ENCODE measurements around the gene CORO6. TPM values are rescaled to one million over a fixed set of nuclear protein-coding genes. Genes with fewer than 3 reads are reported as not detected.

CORO6 gene
- total RNA-seq, 1 experiment from 2014 or later: 2.3 TPM

DNA sequence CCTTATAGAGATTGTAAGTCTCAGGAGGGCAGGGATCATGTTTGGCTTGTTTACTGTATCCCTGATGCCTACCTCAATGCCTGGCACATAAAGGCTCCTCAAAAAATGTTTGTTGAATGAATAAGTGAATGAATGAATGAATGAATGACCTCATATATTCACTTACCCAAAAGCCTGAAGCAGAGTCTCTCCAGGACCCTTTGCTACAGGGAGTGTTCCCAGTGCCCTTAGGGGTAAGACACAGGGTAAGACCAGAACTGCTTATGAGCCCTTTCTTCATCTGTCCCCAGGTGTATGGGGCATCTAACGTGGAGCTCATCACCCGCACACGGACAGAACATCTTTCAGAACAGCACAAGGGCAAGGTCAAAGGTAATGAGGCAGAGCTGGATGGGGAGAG, 12.3 kb downstream of the CORO6 start:
- Histone ChIP-seq H3K79me2 (ENCODE audit: insufficient read depth, low read length) (no peaks in the 10 kb centered on the region), H3K14ac (ENCODE audit: insufficient read depth, low read length) (no peak overlapping the region), H3K4me1 (ENCODE audit: insufficient read depth, low read length) (no peaks in the 10 kb centered on the region), H3K79me1 (ENCODE audit: insufficient read depth, low read depth, low read length, poor library complexity, severe bottlenecking) (no peaks in the 10 kb centered on the region), H3T11ph (ENCODE audit: low read length) (no peak overlapping the region), H3K4me2 (ENCODE audit: insufficient read depth, insufficient read length, low read length) (no peak overlapping the region), H3K23me2 (ENCODE audit: insufficient read length, low read depth, low read length, poor library complexity, severe bottlenecking) (peaks cover 3% of the 10 kb centered on the region), H3K23ac (ENCODE audit: insufficient read length, low read depth, low read length) (no peak overlapping the region), H2BK20ac (ENCODE audit: low read depth, low read length, poor library complexity, severe bottlenecking) (no peak overlapping the region), H3K27me3 (ENCODE audit: insufficient read depth, low read length) (no peaks in the 10 kb centered on the region; the same call in 1 of the 2 replicates), H4K8ac (replicated peaks; ENCODE audit: insufficient read length, low read depth, low read length) (no peak overlapping the region), H3K27ac (ENCODE audit: insufficient read length, low read depth, low read length) (no peak overlapping the region), H3K56ac (ENCODE audit: insufficient read length, low read depth, low read length) (no peak overlapping the region), H4K91ac (ENCODE audit: insufficient read length, low read depth, low read length) (no peak overlapping the region), H4K20me1 (ENCODE audit: control insufficient read depth, insufficient read depth, insufficient read length) (no peaks in the 10 kb centered on the region), H2AK5ac (ENCODE audit: insufficient read length, low read length) (no peak overlapping the region), H4K5ac (ENCODE audit: insufficient read length, low read depth, low read length) (no peak overlapping the region), H3K4ac (ENCODE audit: low read depth, low read length) (no peak overlapping the region), H2BK5ac (ENCODE audit: insufficient read length, low read length) (no peak overlapping the region), H3K9me3 (ENCODE audit: control insufficient read depth, low read depth, low read length) (no peaks in the 10 kb centered on the region), H2BK15ac (ENCODE audit: low read depth, low read length) (no peak overlapping the region), H3K9ac (ENCODE audit: extremely low read depth, insufficient read length, low read length) (no peak overlapping the region), H2BK120ac (ENCODE audit: low read depth, low read length, poor library complexity, severe bottlenecking) (no peak overlapping the region), H2BK12ac (ENCODE audit: insufficient read length, low read depth, low read length) (no peak overlapping the region), H2AFZ (ENCODE audit: low read length) (no peak overlapping the region), H3K18ac (ENCODE audit: insufficient read length, low read depth, low read length) (no peak overlapping the region)
- Mint-ChIP-seq H3K27me3 (ENCODE audit: low read depth) (peaks cover 30% of the 10 kb centered on the region), H3K4me1 (peaks cover 6 to 22% of the 10 kb centered on the region in 2 experiments), H3K4me3 (no peak overlapping the region), H3K9me3 (no peaks in the 10 kb centered on the region), H3K36me3 (ENCODE audit: insufficient read depth in 1 of 3, low read depth in 3 of 3) (peaks cover 2 to 10% (median 8%) of the 10 kb centered on the region in 3 experiments; a peak in 4 of 7 replicates), H3K27ac (no peak overlapping the region)
- TF ChIP-seq CTCF (conservative IDR thresholded peaks at IDR 0.05): no peak
- no peak for DNase-seq
- WGBS (ENCODE audit: extremely low coverage, insufficient read length, low lambda C conversion rate): no CpG with 5 or more reads among the region's 3 CpGs
